NOMO-1 treated with DMSO at 0.1 percent for 48 hours (cell line): ENCODE data around the gene NACC2.
"Not testable (repeated sequence)": the region's sequence is repeated elsewhere in the genome, so short reads cannot be mapped to it uniquely, and the experiment has no call there.

Source experiments
- DNase-seq: peaks from one replicate; lab custom pipeline; 2025; ENCODE audit not compliant: unreplicated experiment; lab: John Stamatoyannopoulos, UW

Gene NACC2

DNA sequence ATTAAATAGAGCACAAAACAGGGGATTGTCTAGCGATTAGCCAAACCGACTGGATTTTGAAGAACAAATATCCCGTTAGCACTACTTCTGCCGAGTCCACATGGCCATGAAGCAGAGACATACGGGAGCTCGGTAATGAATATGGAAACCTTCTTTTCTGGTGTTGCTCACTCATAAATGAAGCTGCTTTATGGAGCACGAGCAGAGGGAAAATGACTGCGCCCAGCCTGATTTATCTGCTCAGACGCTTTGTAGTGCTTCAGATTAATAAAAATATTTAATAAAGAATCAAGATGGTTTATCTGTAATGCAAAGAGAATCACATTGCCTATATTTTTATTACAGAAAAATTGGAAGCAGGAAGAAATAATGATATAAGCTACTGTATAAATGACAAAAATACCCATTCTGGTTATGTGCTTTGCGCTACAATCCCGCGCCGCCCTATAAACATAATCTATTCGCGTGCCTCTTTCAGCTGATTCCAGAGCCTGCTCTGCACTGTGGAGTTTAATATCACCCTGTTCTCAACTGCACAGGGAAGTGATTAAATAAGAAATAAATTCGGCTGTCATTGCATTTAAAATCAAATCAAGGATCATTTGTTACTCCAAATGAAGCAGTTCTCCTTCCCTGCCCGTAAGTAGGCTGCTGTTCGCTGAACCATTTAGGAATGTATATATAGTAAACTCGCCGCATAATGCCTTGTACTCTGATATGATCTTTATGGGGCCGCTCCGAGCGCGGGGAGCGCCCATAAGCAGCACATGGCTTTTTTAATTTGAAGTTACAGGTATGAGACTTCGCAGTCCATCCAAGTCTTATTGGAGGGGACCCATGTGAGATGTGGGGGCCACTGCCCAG, 111.6 kb downstream of the NACC2 start:
- DNase-seq = no peak

DNA sequence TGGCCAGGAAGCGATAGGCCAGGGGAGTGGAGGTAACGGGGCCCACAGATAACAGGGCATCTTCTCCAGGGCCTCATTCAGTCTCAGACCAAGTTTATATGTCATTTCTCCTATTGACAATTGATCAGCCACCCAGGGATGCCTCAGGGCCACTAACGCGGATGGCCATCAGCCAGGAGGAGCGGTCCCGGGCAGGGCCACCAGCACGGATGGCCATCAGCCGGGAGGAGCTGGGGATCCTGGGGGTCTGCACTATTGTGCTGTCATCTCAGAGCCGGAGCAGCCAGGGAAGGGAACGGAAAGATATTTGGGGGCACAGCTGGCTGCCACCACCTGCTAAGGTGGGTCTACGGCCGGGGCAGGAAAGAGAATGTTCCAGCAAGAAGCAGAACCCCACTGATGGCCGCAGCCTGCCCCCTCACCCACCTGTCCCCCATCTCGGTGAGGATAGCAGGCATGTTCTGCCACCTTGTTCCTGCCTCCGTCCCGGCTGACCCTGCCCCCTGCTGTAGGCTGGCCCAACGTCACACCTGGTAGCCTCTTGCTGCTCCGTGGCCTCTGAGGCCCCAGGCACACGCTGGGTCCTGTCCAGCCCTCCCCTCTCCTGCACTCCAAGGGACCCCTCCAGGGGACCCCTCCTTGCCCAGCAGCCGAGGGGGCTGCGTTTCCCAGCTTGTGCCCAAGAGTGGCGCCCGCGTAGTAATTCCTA, 112.4 kb downstream of the NACC2 start:
- DNase-seq = no peak

DNA sequence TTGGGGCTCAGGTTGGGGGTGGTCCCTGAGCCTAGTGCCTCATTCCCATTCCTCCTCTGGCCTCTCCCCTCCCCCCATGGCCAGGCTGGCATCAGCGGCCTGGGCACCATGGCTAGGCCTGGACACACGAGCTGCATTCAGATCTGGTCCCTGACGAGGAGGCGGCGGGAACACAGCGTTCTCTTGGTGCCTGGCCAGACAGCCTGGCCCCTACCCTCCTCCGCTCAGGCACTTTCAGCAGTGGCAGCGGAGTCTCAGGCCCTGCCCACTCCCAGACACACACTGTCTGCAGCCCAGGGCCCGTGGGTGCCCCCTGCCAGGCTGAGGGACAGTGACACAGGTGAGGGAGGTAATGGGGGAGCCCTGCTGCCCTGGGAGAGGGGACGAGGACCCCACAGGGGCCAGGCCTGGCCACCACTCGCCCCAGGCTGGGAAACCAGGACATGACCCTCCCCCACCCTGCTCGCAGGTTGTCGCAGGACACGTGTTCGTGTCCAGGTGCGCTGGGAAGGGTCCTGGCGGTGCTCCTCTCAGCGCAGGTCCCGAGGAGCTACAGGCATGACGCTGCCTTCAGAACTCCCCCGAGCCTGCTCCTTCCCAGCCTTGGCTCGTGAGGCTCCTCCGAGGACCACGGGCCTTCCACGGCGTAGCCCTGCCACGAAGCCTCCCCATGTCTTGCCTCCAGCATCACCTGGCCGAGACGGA, 114.0 kb downstream of the NACC2 start:
- no peak for DNase-seq

DNA sequence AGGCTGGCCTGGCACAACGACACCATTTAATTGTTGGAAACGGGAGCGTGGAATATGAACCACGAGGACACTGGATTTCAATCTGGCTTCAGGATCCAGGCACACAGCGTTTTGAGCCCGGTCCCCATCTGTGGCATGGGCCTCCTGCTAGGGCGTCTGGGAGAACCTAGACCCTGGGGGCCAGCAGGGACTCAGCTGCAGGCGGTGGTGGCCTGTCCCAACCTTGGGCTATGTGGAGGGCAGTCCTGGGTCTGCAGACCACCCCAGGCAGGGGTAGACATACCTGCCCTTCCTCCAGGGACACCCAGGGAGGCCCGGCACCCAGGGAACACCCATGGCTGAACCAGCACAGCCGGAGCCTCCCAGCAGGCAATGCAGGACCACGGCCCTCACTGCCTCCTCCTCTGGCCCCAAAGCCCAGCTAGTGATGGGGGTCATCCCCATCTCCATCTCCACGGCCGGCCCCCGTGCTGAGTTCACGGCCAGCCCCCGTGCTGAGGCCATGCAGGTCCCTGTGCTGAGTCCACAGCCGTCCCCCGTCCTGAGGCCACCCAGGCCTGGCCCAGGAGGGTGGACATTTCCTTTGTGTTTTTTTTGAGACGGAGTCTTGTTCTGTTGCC, 115.4 kb downstream of the NACC2 start:
- no peak for DNase-seq

DNA sequence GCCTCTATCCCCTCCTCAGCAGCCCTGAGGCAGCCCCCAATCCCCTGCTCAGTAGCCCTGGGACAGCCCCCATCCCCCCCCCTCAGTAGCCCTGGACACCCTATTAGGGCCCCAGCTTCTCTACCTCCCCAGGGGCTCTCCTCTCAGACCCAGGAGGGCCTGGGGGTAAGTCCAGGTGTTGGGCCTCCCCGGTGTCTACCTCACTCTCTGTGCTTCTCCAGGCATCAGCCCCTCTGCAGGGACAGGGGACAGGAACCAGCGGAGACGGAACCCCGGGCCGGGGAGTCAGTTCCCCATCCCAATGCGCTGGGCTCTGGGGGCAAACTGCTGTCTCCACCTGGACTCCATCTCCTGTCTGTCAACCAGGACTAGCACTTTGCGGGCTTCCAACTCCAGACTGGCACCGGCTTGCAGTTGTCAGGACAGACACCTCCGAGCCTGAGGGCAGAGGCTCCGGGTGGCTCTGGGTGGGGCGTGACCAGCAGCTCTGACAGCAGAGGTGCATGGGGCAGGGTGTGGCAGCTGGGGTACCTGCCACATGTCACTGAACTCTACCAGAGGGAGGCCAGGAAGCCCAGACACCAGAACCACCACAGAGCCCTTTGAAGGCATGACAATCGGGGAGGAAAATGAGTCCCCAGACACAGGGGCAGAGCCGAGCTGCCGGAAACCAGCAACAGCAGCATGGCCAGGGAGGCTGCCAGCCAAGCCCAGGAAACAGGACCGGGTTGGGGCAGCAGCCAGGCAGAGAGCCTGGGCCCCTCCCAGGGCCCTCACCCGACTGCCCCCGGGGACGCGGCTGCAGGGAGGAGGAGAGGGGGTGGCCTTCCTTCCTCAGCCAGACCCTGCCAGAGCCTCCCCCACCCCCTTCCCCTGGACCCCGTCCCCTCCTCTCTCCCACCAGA, 116.2 kb downstream of the NACC2 start:
- no peak for DNase-seq

DNA sequence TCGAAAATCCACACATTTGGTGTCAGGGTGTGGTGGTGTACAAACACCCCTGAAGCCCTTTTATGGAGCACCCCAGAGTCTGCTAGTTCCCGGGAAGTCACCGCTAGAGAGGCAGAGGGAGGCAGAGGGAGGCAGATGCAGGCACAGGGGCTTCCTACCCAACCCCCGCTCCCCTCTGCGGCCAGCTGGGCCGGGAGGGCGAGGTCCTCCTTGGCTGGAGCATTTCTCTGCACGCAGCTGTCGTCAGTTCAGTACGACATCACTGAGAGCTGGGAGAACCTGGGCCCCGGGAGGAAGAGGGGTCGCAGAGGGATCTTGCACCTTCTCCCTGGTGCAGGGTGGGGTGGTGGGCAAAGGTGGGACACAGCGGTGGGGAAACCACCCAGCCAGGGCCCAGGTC, 118.1 kb downstream of the NACC2 start:
- DNase-seq = no peak

DNA sequence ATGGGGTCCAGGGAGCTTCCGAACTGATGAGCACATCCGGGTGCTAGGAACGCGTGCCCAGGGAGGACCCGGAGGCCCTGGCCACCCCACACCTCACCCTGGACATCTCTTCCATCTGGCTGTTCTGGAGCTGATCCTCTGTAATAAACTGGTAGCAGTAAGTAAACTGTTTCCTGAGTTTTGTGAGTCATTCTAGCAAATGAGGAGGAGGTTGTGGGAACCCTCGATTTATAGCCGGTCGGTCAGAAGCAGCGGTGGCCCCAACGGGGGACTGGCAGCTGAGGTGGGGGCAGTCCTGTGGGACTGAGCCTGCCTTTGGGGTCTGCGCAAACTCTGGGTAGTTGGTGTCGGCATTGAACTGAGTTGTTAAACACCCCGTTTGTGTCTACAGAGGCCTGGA, 118.6 kb downstream of the NACC2 start:
- DNase-seq = peak; percentile 61

DNA sequence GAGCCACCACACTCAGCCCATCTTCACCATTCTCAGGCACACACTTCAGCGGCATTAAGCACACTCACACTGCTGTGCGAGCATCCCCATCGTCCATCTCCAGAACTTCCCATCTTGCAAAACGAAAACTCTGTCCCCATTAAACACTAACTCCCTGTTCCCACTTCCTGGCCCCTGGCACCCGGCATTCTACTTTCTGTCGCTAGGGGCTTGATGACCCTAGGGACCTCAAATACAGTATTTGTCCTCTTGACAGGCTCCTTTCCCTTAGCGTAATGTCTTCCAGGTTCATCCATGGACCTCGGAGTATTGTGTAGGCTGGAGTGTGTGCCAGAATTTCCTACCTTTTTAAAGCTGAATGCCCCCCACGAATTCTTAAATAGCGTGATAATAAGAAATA, 119.3 kb downstream of the NACC2 start:
- no peak for DNase-seq

DNA sequence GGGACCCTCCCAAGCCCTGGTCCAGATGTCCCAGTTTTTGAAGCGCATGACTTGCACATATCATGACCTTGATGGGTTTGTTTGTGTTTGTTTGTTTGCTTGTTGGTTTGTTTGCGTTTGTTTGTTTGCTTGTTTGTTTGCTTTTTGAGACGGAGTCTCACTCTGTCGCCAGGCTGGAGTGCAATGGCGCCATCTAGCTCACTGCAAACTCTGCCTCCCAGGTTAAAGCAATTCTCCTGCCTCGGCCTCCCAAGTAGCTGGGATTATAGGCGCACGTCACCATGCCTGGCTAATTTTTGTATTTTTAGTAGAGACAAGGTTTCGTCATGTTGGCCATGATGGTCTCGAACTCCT, 120.9 kb downstream of the NACC2 start:
- no peak for DNase-seq

DNA sequence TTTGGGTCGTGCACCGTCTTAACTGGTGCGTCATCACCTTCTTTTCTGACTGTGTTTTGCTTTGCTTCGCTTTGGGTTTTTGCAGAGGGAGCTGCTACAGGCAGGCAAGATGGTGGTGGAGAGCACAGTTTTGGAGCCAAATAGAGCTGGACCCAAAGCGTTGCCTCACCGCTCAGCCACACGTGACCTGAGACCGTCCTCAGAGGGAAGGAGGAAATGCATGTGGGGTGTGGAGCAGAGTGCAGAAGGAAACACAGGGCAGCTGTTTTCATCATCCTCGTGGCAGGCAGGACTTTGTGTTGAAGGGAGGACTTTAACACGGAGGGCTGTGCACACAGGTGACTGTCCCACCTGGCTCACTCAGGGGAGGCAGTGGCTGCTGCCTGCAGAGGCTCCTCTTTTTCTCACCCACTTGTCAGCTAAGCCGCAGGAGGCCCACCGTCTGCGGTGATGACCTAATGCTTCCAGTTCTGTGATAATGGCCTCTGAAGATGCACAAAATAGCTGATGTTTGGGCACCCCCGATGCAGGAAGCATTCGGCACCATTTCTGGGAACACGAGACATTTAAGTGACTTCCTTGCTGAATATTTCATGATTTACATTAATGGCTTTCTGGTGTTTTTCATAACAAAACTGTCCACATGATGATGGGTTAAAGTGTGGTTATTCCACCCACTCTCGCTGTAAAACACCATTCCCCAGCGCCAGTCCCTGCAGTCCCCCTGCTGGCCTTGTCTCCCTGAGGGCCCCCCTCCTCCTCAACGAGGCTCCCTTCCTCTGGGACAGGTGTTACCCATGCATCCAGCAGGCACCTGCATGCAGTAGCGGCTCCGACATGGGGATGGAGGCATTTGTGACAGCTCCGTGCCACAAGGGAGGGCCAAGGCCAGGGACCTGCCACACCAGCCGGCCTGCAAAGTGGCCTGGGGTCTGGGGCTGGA, 121.5 kb downstream of the NACC2 start:
- DNase-seq = peak; percentile 89

DNA sequence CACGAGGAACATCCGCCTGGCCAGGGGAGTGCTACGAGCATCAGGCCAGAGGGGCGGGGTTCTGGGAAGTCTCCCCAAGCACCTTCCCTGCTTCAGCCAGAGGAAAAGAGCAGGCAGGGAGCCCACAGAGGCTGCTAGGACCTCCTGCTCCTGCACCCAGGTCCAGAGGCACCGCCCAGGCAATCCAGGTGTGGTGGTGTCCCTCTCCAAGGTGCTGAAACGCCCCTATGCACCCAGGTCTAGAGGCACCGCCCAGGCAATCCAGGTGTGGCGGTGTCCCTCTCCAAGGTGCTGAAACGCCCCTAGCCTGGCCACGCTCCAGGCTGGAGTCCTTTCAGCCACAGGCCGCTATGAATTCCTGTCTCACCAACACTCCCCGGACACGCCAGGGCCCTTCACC, 123.2 kb downstream of the NACC2 start:
- no peak for DNase-seq

DNA sequence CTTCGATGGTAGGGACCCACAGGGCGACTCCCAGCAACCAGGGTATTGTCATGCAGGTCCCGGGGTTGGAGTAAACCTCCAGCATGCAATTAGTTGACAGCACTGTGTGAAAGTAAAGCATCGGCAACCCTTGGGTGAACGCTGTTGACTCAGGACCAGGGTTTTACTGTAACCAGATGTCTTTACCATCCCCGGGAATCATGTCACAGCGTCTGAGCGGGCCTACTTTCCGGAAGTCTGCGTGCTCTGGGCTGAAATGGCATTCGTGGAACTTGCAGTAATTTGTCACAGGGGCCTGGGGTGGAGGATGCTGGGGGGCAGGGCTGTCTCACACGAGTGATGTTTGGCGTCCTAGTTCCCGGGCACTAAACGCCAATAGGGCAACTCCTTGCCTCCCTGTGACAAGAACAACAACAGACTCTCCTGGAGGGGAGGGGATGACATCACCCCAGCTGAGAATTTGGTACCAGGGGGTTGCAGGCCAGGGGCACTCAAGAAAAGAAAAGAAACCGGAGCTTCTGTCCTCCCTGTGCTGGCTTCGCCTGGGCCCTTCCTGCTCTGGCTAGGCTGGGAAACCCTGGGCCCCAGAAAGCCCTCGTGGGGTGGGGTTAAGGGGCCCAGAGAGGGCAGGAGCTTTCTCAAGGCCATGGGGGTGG, 123.8 kb downstream of the NACC2 start:
- no peak for DNase-seq

DNA sequence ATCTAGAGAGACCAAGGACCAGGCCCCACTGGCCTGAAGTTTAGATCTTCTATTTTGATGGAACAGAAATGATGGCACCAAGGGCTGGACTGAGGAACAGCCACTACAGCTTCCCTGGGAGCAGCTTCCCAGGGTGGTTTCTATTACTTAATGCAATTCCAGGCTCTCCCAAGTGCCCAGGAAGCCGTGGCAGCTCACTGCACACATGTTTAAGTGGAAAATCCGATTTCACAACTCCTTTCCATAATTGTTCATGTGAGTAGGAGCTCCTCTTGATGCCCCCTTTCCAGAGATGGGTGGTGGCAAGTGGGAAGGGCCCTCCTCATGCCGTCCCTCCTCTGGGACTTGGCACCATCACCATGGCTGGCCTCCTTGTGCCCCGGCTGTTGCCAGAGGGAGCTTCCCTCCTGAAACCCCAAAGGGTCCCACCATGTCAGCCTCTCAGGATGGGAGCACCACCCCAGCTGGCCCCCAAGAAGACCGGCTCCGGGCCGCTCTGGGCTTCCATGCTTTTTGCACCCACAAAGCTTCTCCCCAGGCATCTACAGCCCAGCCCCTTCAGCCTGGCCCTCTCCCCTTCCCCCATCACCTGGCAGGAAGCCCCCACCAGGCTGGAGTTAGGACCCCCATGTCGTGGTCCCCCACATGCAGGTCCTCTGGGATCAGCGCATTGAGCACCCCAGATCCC, 124.8 kb downstream of the NACC2 start:
- no peak for DNase-seq

DNA sequence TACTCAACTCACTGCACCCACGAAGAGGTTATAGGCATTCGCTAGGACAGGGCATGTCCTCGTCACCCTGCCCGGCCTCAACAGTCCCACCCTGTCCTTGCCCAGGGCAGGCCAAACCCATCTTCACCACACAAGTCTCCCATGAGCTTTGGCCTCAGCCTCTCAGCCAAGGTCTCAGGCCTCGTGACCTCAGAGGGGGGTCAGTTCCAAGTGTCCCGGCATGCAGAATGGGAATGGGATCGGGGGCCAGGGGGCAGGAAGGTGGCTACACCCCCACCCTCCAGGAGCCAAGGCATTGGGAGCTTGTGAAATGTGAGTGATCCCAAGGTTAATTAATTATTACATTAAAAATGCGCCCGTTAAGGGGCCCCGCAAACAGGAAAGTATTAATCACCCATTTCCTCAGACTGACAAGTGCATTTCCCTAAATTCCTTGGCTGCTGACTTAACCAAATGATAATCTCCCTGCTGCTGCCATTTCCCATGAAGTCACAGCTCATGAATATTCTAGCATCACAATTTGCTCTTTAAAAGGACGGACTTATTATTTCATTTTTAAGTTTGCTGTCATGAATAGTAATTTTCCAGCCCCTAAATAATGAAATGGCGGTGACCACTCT, 125.9 kb downstream of the NACC2 start:
- DNase-seq = peak; percentile 65

DNA sequence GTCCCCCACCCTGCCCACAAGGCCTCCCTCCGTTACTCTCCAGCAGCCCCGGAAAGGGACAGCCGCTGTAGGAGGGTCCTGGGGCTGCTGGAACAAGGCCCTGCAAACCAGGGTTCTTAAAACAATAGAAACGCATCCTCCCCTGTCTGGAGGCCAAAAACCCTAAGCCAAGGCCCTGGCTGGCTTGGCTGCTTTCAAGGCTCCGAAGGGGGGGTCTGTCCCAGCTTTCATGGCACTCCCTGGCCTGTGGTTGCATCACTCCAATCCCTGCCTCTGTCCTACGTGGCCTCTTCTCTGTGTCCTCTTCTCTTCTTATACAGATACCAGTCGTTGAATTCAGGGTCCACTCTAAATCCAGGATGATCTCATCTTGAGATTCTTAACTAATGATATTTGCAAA, 126.5 kb downstream of the NACC2 start:
- DNase-seq = no peak

DNA sequence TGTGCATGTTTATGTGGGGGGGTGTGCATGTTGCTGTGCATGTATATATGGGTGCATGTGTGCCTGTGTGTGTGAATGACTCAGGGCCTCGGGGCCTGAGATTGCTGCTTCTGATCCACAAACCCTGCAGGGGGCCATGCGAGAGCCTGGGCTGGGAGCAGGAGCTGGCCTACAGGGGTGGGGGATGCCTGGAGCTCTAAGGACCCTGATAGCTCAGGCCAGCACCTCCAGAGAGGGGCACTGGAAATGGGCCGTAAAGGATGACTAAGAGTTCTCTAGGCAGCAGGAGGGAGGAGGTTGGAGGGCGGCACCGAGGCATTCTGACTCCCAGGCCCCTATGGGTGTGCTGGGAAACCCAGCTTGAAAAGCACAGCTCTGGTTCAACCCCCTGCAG, 127.0 kb downstream of the NACC2 start:
- no peak for DNase-seq

DNA sequence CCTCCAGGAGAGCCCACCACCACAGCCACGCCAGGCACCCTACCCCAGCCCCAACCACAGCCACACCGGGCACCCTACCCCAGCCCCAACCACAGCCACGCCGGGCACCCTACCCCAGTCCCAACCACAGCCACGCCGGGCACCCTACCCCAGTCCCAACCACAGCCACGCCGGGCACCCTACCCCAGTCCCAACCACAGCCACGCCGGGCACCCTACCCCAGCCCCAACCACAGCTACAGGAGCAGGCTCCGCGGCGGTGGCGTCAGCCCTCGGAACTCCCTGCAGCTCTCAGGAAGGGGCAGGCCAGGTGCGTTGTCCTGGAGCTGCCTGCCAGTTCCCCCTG, 128.2 kb downstream of the NACC2 start:
- not testable (repeated sequence) for DNase-seq

DNA sequence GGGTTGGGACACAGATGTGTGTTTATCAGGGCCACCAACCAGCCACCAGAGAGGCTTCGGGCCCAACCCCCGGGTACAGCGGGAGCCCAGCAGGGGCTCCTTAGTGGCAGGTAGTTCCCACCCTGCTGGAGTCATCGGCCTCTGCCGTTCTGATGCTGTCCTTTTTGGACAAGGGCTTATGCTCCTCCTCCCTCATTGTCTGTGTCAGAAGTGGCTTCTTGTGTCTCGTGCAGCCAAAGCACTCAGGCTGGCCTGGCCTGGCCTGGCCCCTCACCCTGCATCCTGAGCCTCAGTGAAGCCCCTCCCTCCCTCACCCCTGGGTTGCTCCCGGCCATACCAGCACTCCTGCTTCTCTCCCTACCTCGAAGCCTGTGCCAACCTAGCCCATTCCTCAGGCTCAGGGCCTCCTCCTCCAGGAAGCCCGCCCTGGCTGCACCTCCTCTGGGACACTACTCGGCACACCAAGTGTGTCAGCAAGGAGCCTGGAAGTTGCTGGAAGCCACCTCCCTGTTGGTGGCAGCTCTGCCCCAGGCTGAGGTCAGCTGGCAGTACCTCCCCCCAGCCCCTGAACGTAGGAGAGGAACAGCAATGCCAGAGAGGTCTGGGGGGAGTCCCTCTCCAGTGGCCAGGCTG, 129.8 kb downstream of the NACC2 start:
- DNase-seq = no peak
